ENCODE measurements around the gene TARS2.

DNA sequence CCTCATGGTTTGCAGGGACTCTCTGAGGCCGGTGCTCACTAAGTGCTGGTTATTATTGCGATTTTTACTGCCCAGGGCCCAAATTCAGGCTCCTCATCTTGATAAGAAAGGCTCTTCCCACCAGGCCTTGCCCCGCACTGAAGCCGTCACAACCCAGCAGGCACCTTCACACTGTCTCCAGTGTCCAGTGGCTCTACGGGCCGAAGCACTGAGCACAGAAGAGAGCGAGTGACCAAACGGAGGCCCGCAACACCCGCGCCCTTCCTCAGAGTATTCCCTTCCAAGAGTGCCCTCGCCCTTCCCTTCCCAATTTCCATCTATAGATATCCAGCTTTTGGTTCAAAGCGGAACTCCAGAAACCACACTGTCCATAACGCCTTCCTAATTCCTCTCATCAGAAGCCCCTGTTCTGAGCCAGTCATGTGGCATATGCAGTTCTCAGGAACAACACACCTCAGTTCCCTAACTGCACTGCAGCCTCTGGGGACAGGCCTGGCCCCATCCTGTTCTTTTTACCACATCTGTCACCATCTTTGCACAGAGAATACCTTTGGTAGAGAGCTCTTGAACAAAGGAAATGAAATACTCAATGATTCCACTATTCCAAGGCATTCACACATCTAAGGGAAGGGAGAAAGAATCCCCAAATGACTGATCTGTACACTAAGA is 43.4 kb downstream of the TARS2 start:
- no peak for TF ChIP-seq CEBPB (IDR thresholded peaks at IDR 0.05; ENCODE audit: low read depth, low read length)
- no peak for TF ChIP-seq RCOR1 (IDR thresholded peaks at IDR 0.05; ENCODE audit: insufficient replicate concordance, low read length)
- TF ChIP-seq SMC3 (IDR thresholded peaks at IDR 0.05; ENCODE audit: low read depth, low read length), result no peak
- TF ChIP-seq, protein P1, sequence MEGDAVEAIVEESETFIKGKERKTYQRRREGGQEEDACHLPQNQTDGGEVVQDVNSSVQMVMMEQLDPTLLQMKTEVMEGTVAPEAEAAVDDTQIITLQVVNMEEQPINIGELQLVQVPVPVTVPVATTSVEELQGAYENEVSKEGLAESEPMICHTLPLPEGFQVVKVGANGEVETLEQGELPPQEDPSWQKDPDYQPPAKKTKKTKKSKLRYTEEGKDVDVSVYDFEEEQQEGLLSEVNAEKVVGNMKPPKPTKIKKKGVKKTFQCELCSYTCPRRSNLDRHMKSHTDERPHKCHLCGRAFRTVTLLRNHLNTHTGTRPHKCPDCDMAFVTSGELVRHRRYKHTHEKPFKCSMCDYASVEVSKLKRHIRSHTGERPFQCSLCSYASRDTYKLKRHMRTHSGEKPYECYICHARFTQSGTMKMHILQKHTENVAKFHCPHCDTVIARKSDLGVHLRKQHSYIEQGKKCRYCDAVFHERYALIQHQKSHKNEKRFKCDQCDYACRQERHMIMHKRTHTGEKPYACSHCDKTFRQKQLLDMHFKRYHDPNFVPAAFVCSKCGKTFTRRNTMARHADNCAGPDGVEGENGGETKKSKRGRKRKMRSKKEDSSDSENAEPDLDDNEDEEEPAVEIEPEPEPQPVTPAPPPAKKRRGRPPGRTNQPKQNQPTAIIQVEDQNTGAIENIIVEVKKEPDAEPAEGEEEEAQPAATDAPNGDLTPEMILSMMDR (conservative IDR thresholded peaks at IDR 0.05; ENCODE audit: low read depth, low read length), result no peak
- no peak for TF ChIP-seq MXI1 (IDR thresholded peaks at IDR 0.05; ENCODE audit: borderline replicate concordance, low read depth, low read length)
- TF ChIP-seq CHD1 (IDR thresholded peaks at IDR 0.05; ENCODE audit: low read depth, low read length), result no peak
- no peak for TF ChIP-seq POLR2A (IDR thresholded peaks at IDR 0.05; ENCODE audit: low read depth, low read length)
- TF ChIP-seq MAZ (IDR thresholded peaks at IDR 0.05; ENCODE audit: borderline replicate concordance, low read depth, low read length), result no peak
- TF ChIP-seq BHLHE40 (IDR thresholded peaks at IDR 0.05; ENCODE audit: low read depth, low read length), result no peak

Measured in IMR-90 (cell line).